GM15510 (cell line): ENCODE measurements around the gene PDE4D.

ENCODE experiments used
- POLR2A ChIP-seq: IDR thresholded peaks from 3 replicates; pipeline ENCODE4 v1.6.1; 2011; ENCODE audit warnings: borderline replicate concordance; ENCODE audit not compliant: insufficient read length; ENCODE audit errors: extremely low read depth

PDE4D gene

DNA sequence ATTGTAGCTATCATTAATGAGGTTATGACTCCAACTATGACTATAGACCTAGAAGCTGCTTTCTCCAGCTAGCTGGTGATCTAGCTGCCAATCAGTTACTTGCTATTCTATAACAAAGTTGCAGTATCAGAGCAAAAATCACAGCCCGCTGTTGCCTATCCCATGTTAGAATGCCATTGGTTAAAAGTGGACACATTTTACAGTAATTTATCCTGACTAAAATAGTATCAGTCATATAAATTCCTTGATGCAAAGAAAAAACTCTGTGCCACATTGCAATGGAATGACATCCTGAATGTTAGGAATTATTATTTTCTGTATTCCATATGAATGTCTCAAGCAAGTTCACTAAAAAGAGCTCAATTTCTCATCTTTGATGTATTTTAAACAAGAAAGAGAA lies 626.5 kb downstream of the PDE4D start:
- no peak for TF ChIP-seq POLR2A

DNA sequence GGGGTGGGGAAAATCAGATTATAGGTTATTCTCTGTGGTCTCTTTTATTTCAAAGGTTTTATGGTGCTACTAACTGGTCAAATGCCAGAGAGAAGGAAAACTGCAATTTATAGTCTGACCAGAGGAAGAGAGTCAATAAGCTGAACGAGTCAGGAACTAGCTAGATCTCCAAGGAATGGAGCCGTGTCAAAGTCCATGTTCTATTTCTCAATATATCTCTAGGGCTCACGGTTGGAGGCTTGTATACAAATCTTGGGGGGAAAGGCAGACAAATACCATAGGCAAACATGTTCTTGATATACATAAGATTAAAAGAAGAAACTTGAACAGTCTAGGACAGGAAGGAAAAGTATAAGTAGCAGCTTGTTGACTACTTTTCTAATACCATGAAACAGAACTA lies 627.1 kb downstream of the PDE4D start:
- no peak for TF ChIP-seq POLR2A

DNA sequence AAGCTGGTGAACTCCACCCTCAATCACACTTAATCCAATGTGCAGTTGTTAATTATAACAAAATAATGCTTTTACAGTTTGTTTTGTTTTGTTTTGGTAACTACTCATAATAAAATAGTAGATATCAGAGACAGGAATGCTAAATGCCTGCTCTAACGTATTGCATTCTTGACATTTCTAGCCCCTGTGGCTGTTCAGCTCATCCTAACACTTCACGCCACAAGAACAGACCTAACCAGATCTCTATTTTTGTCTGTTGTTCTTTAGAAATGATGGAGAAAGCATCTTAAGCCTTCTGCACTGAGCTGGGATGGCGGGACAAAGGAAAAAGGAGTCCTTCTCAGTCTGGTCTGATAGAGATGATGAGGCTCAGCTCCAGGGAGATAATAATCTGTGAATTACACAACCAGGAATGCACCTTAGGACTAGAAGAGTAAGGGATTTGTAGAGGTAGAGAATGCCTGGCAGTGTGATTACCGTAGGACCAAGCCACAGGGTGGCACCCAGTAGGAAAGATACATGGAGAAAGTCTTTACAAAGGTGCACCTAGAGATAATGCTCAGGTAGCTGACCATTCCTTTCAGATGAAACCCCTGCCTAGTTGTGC lies 628.8 kb downstream of the PDE4D start:
- no peak for TF ChIP-seq POLR2A

DNA sequence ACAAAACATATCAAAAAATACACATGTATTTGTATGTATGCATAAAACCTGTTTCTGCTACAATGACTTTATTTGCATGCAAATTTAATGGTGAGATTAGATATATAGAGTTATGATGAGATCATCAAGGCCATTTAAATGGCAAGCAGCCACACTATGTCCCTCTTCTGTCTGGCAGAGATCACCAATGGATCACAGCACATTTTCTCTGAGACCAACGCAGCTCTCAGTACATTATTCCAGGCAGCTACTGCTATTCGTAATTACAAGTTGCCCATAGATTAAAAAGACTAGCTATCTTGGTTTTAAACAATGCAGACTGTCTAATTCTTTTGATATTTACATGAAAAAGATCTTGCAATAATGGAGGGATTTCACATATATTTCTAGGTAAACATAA lies 629.5 kb downstream of the PDE4D start:
- TF ChIP-seq POLR2A: no peak

DNA sequence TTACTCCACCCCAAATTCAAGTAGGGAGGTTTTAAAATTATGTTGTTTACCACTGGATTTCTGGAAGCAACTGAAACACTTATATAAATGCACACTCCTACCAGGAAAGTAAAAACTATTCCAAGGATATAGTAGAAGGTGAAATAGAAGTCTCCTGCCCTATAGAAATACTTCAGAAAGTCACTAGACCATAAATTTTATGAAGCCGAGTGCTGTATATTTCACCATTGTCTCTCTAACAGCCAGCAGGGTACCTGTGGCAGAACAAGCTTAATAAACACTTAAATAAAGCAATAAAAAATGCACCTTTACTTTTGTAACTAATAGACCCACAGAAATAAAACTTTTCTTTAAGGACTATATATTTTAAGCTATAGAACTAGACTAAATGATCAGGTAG lies 631.6 kb downstream of the PDE4D start:
- no peak for TF ChIP-seq POLR2A

DNA sequence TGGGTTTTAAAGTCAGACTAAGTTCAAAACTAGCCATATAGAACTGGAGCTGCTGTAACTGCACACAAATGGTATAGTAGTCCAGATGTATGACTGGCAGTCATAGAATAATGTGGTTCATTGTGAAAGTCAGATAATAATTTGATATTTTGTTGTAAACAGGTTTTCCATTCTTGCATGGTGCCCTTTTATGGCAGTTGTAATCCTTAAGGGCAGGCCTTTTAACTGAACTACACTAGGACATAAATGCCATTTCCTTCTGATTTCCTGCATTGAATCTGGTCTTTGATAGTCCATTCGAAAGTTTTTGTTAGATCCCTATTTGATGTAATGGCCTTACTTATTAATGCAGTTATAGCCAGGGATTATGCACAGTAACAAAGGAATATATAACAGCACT lies 632.6 kb downstream of the PDE4D start:
- no peak for TF ChIP-seq POLR2A

DNA sequence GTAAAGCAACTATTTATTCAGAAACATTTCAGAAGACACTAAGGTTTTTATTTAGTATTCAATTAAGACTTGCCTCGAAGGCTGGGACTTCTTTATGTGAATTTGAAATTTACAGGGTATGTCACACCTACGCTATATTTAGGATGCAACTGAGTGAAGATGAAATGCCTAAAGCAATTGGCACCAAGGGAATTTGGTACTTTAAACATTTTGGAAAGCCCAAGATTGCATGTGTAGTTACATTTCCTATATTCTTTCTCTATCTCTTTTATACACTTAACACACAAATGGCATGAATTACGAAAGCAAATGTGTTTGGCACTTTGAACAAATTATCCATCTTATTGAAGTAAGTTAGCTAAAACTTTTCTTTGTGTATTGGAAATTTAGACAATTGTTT lies 633.3 kb downstream of the PDE4D start:
- no peak for TF ChIP-seq POLR2A

DNA sequence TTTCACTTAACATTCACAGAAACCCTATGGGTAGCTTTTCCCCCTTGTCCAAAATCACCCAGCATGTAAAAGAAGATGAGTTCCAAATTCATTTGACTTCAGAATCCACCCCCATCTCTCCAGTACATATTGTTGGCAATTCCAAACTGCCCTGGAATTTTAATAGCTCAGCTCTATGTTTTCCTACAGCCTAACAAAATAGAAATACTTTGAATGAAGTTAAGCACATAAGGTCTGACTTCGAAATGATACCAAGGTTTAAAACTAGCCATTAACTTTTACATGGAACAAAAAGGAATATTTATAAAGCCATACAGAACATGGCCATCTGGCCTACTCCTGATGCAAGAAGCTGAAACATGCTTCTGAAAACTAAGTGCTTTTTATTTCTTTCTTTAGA lies 634.3 kb downstream of the PDE4D start:
- no peak for TF ChIP-seq POLR2A

DNA sequence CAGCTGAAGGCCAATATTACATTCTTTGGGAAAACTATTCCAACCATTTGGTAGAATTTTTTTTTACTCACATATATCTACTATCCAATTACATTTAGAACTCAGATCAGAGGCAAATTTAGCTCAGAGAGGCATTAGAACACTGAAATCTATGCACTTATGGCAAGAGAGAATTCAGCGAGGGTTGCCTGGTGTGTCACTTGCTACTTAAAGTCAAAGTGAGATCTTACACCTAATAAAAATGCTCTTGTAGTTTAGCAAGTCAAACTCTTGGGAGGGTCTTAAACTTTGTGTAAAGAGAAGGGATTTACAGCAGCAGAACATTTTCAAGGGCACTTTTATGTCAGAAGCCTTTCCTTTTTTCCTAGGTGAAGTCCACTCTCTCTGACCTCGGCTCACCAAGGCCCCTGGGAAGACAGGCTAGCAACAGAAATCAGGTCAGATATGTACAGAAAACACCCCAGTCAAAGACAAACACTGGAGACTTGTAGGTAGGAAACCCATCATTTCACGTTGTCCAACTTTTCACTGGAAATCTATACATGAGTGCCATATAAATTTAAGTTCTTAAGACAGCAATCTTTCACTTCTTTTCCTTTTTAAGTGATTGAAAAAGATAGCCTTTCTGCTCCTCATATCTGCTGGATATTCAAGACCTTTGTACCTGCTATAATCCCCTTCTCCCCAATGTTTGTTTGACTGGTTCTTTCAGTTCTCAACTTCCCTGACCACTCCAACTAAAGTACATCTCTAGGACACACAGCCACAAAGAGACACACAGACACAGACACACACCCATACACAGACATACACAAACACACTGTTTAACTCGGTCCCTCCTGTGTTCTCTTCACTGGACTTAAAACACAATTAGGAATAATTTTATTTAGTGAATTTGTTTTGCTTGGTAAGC lies 635.8 kb downstream of the PDE4D start:
- TF ChIP-seq POLR2A: no peak

DNA sequence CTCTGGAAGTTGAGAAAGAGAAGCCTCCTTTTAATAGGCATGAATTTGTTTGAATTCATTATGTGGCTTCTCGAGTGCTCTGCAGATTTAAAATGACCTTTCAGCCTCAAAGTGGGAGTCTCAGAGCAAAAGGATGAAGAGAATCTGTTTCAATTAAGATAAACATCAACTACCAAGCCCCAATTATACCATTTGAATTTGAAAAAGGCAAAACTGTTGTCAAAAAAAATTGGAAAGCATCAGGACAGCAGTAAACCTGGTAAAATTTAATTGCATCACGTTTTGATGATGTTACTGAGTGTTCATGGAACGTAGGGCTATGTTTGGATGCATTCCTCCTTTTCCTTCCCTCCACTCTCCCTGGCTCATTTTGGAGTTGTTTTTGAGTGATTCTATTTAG lies 637.2 kb downstream of the PDE4D start:
- no peak for TF ChIP-seq POLR2A

DNA sequence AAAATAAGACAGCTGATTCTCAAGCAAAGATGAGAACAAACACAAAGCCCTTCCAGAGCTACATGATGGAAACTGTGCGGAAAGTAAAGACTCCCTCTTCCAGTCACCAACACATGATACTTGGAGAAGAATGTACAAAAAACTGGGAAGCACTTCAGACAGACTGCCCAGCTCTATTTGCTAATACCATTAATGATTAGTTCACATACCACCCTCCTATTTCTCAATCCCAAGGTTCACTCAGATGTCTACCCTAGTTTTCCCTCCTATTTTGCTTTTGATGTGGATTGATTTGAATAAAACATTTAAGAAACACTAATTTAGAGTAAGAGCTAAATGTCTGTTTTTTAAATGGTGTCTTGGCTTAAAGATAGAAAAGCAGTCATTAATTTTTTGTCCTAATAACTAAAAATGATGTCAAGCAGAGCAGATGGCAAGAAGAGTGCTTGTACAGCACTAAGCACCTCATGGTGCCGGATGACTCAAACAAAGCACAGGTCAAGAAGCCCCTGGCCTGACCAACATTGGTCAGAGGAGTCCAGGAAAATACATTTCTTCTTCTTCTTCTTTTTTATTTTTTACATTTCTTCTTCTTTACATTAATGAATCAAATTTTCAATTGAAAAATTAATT lies 639.4 kb downstream of the PDE4D start:
- no peak for TF ChIP-seq POLR2A

DNA sequence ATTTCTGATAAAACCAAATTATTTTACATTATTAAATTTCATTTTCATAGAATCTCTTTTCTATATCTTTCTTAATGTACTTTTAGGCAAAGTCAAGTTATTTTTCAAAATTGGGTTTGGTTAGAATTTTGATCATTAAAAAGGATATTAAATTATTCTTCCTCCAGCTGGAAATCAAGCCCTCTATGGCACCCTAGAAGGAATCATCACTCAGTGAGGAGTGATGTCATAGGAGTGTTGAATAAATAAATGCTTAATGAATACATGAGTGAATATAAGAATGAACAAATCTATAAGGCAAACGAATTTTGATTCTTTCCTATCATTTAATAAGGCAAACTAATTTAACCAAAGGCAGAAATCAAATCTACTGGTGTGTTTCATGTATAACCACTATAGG lies 639.9 kb downstream of the PDE4D start:
- TF ChIP-seq POLR2A: no peak

DNA sequence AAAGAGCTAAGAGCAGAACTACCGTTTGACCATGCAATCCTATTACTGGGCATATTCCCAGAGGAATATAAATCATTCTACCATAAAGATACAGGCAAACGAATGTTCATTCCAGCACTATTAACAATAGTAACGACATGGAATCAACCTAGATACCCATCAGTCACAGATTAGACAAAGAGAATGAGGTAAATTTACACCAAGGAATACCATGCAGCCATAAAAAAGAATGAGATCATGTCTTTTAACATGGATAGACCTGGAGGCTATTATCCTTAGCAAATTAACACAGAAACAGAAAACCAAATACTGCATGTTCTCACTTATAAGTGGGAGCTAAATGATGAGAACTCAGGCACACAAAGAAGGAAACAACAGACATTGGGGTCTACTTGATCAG lies 641.9 kb downstream of the PDE4D start:
- TF ChIP-seq POLR2A: no peak

DNA sequence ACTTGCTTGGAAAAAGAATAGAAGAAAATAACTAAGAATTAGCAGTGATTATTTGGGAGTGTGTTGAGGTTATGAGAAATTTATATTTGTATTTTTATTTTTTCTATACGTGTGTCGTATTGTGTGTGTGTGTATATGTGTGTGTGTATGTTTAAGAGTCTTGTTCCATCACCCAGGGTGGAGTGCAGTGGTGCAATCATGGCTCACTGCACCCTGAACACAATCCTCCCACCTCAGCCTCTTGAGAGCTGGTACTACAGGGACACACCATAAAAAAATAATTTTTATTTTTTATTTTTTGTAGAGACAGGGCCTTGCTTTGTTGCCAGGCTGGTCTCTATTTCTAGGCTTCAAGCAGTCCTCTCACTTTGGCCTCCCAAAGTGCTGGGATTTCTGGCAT lies 643.8 kb downstream of the PDE4D start:
- no peak for TF ChIP-seq POLR2A

DNA sequence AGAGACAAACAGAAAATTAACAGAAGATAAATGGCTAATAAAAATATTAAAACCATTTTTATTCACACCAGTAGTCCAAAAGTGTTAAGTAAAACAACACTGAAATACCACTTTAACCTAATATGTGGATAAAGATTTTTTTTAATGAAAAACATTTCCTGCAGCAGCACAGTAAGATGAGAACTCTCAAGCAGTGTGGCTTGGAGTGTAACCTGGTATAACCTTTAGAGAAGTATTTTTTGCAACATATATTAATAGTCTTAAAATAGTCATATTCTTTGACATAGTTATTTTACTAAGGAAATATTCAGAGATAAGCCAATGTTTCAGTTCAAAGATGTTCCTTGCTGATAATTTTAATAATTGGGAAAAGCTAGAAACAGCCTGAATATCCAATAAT lies 644.4 kb downstream of the PDE4D start:
- no peak for TF ChIP-seq POLR2A

DNA sequence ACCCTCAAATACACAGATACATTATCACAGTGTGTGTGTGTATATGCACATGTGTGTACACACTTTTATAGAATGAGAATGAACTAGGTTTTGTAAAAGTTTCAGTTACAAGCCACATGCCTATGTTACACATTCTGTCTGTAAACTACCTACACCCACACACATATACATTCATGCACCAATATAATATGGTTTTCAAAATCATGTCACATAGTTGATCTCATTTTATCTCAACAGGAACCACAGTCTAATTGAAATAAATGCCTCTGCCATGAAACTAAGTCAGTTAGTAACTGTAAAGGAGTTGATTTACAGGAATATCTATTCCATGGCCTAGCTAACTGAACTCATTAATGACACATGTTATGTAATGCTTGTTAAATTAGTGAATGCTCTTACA lies 646.6 kb downstream of the PDE4D start:
- no peak for TF ChIP-seq POLR2A
